Fibroblast of pulmonary artery (primary cell): Measurements from ENCODE around the gene C11orf21.
A peak's percentile ranks its signal among the peaks of the same experiment; 100 is the strongest.

Experiments used
- DNase-seq: peaks from one replicate; pipeline ENCODE4 v3.0.0-alpha.2; 2010; ENCODE audit warnings: low read depth
- H3K4me3 ChIP-seq: replicated peaks from 2 replicates; pipeline ENCODE4 v1.5.1; 2011; ENCODE audit warnings: low read depth, mild to moderate bottlenecking, control low read depth, low read length, moderate library complexity
- TF ChIP-seq, protein P1 (sequence below): IDR thresholded peaks from 2 replicates; pipeline ENCODE4 v1.5.1; 2011; ENCODE audit warnings: mild to moderate bottlenecking, control low read depth, low read length, inconsistent platforms; ENCODE audit errors: missing control alignments

Gene C11orf21

GRCh38 chr11:2307501-2308331 lies 6.0 kb upstream of the C11orf21 start:
- TF ChIP-seq, protein P1, sequence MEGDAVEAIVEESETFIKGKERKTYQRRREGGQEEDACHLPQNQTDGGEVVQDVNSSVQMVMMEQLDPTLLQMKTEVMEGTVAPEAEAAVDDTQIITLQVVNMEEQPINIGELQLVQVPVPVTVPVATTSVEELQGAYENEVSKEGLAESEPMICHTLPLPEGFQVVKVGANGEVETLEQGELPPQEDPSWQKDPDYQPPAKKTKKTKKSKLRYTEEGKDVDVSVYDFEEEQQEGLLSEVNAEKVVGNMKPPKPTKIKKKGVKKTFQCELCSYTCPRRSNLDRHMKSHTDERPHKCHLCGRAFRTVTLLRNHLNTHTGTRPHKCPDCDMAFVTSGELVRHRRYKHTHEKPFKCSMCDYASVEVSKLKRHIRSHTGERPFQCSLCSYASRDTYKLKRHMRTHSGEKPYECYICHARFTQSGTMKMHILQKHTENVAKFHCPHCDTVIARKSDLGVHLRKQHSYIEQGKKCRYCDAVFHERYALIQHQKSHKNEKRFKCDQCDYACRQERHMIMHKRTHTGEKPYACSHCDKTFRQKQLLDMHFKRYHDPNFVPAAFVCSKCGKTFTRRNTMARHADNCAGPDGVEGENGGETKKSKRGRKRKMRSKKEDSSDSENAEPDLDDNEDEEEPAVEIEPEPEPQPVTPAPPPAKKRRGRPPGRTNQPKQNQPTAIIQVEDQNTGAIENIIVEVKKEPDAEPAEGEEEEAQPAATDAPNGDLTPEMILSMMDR, result no peak
- no peak for DNase-seq
- no peak overlapping the region for H3K4me3 ChIP-seq

DNA sequence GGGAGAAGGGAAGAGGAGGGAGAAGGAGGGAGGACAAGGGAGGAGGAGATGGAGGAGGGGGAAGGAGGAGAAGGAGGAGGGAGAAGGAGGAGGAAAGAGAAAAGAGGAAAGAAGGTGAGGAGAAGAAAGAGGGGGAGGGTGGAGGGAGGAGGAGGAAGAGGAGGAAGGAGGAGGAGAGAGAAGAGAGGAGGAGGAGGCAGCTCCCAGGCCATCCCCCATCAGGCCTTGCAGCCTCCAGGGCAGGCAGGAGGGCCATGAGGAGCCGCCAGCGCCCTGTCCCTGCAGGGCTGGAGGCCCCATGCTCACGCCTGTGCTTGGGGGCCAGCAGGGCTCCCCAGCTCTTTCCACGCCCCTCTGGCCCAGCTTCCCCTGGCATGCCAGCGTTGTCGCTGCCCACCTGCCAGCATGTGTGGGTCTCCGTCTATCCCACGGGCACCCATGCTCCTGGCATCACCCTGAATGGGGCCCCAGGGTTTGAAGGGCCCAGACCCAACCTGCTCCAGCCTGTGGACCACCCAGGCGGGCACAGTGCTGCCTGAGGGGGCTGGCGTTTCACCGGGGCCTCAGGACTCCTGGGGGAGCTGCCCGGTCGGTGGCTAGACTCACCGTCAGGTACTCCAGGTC lies 5.3 kb upstream of the C11orf21 start:
- TF ChIP-seq, protein P1, result no peak
- no peak for DNase-seq
- no peak overlapping the region for H3K4me3 ChIP-seq

- DNase-seq, result peak; percentile 91
- TF ChIP-seq, protein P1, result no peak
- peak overlapping the region; percentile 12 for H3K4me3 ChIP-seq
Observed at GRCh38 chr11:2306452-2306823, 4.7 kb upstream of the C11orf21 start.

DNA sequence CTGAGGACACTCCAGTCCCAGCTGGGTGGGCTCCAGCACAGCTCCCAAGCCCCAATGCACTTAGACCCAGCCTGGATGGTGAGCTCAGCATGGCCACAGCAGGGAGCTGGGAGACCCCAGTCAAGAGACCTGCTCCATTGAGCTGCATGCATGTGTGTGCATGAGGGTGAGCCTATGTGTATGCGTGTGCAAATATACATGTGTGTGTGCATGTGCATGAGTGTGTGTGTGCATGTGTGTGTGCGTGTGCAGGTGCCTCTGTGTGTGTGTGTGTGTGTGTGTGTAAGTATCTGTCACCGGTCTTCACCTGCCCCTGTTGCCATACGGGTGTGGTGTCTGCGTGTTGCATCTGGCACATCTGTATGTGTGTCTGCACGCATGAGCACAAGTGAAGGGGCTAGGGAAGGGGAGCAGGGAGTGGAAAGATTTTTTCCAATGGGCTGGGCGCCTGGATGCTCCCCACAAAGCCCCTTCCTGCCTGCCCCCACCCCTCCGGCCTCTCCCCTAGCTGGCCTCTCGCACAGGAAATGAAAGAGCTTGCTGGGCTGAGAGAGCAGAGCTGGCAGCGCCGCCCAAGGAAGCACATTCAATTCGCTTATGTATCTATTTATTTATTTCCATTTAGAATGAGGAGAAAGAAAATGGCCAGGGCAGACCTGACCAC lies 4.2 kb upstream of the C11orf21 start:
- peak; percentile 65 for DNase-seq
- TF ChIP-seq, protein P1, result no peak
- peak overlapping the region; percentile 12 for H3K4me3 ChIP-seq

- H3K4me3 ChIP-seq, result no peak overlapping the region
- peak; percentile 79 for DNase-seq
- TF ChIP-seq, protein P1, result peak; percentile 89
Observed at GRCh38 chr11:2305140-2305778, 3.5 kb upstream of the C11orf21 start.

- DNase-seq, result no peak
Observed at GRCh38 chr11:2304506-2305139, 2.9 kb upstream of the C11orf21 start.

More at GRCh38 chr11:2304506-2305139, 2.9 kb upstream of the C11orf21 start:
- no peak overlapping the region for H3K4me3 ChIP-seq
- TF ChIP-seq, protein P1, result no peak
